K562 (cell line): ENCODE data around the gene ST8SIA4.

Experiments
- CTCF ChIP-seq, 3 experiments: IDR thresholded peaks in 2 of 3; conservative IDR thresholded peaks in 1 of 3; 2 replicates each; pipeline ENCODE4 v1.5.1; 2011 to 2012; ENCODE audit warnings: low read length in 3 of 3, mild to moderate bottlenecking in 3 of 3, control low read depth in 2 of 3, improper control_type of control experiment in 1 of 3, inconsistent platforms in 1 of 3, low read depth in 1 of 3, mixed read lengths in 1 of 3, moderate library complexity in 1 of 3; ENCODE audit not compliant: insufficient read depth in 2 of 3
- CXXC5 ChIP-seq: fragments of 250-450 bp; sonication (Bioruptor Pico); IDR thresholded peaks from 2 replicates; pipeline ENCODE4 v1.8.0; 2022; ENCODE audit warnings: inconsistent platforms, mild to moderate bottlenecking, moderate library complexity
- DNMT1 ChIP-seq: fragments of 450-650 bp; IDR thresholded peaks from 2 replicates; pipeline ENCODE4 v1.6.1; 2016; ENCODE audit warnings: antibody characterized with exemption, mild to moderate bottlenecking
- ETV6 ChIP-seq, 3 experiments: fragments of 150-350 bp in 1 of 3; sonication (generic) in 1 of 3; formaldehyde crosslinking in 1 of 3; IDR thresholded peaks; 2 replicates each; pipeline versions ENCODE4 v1.6.1 to v1.8.0; 2014 to 2022; ENCODE audit warnings: borderline replicate concordance in 2 of 3, low read depth in 2 of 3, antibody characterized with exemption in 1 of 3, low read length in 1 of 3, mild to moderate bottlenecking in 1 of 3, missing genetic modification reagents in 1 of 3
- EZH2 ChIP-seq: IDR thresholded peaks from 2 replicates; pipeline ENCODE4 v1.6.1; 2012; ENCODE audit warnings: low read depth, mild to moderate bottlenecking, inconsistent platforms, low read length, borderline replicate concordance
- POLR2A ChIP-seq: fragments of 450-650 bp; conservative IDR thresholded peaks from 2 replicates; pipeline ENCODE4 v1.6.1; 2016
- RFX5 ChIP-seq: IDR thresholded peaks from 2 replicates; pipeline ENCODE4 v1.6.1; 2011; ENCODE audit warnings: low read depth, mild to moderate bottlenecking, improper control_type of control experiment, low read length
- SMARCA5 ChIP-seq: fragments of 450-650 bp; IDR thresholded peaks from 2 replicates; pipeline ENCODE4 v1.6.1; 2016
- TFE3 ChIP-seq: fragments of 450-650 bp; formaldehyde crosslinking; IDR thresholded peaks from 2 replicates; pipeline ENCODE4 v1.4.0; 2020; ENCODE audit warnings: mild to moderate bottlenecking, mixed read lengths
- YY1 ChIP-seq, 3 experiments: IDR thresholded peaks; 2 replicates each; pipeline ENCODE4 v1.6.1; 2011; ENCODE audit warnings: low read length in 2 of 3, mild to moderate bottlenecking in 2 of 3, moderate library complexity in 2 of 3, borderline replicate concordance in 1 of 3, control low read depth in 1 of 3, low read depth in 1 of 3; ENCODE audit not compliant: insufficient read depth in 3 of 3, insufficient replicate concordance in 2 of 3, control insufficient read depth in 1 of 3, insufficient read length in 1 of 3; ENCODE audit errors: extremely low read depth in 1 of 3
- ZNF398 ChIP-seq: fragments of 250-450 bp; sonication (Bioruptor Pico); IDR thresholded peaks from 2 replicates; pipeline ENCODE4 v1.8.0; 2021; ENCODE audit warnings: moderate library complexity, mild to moderate bottlenecking, inconsistent platforms

GRCh38 chr5:100905259-100905914, 2.3 kb upstream of the ST8SIA4 start:
- TF ChIP-seq CTCF (IDR thresholded peaks at IDR 0.05 in 2 of 3, conservative IDR thresholded peaks at IDR 0.05 in 1 of 3; ENCODE audit: insufficient read depth in 2 of 3, low read depth in 1 of 3, low read length in 3 of 3) (no peak), POLR2A (no peak), DNMT1 (no peak), YY1 (IDR thresholded peaks at IDR 0.05; ENCODE audit: borderline replicate concordance in 1 of 3, control insufficient read depth in 1 of 3, extremely low read depth in 1 of 3, insufficient read depth in 3 of 3, insufficient read length in 1 of 3, insufficient replicate concordance in 2 of 3, low read depth in 1 of 3, low read length in 2 of 3) (no peak), SMARCA5 (no peak), TFE3 (CRISPR knock-in tag) (no peak), ZNF398 (CRISPR knock-in tag) (no peak), CXXC5 (CRISPR knock-in tag) (no peak), EZH2 (no peak), RFX5 (no peak), ETV6 (IDR thresholded peaks at IDR 0.05; ENCODE audit: borderline replicate concordance in 1 of 2, low read depth in 2 of 2, low read length in 1 of 2) (no peak), ETV6 (CRISPR knock-in tag; IDR thresholded peaks at IDR 0.05; ENCODE audit: borderline replicate concordance) (no peak)
